SK-N-SH treated with all-trans-retinoic acid at 6 μM for 48 hours (cell line): ENCODE data around the gene ASAP2.

Source experiments
- CREB5 ChIP-seq: fragments of 250-450 bp; sonication (Bioruptor Pico); IDR thresholded peaks from 2 replicates; pipeline ENCODE4 v1.5.1; 2020; ENCODE audit warnings: low read depth, mild to moderate bottlenecking, moderate library complexity
- GLIS3 ChIP-seq: fragments of 250-450 bp; sonication (Bioruptor Pico); IDR thresholded peaks from 2 replicates; pipeline ENCODE4 v1.5.0; 2020; ENCODE audit warnings: mild to moderate bottlenecking, moderate library complexity
- OSR1 ChIP-seq: fragments of 250-450 bp; sonication (Bioruptor Pico); IDR thresholded peaks from 2 replicates; pipeline ENCODE4 v1.8.0; 2022; ENCODE audit warnings: moderate library complexity, mild to moderate bottlenecking, inconsistent platforms
- ZFP3 ChIP-seq: fragments of 250-450 bp; sonication (Bioruptor Pico); IDR thresholded peaks from 2 replicates; pipeline ENCODE4 v1.5.0; 2020; ENCODE audit warnings: mild to moderate bottlenecking, moderate library complexity
- ZNF8 ChIP-seq: fragments of 450-650 bp; formaldehyde crosslinking; IDR thresholded peaks from 2 replicates; pipeline ENCODE4 v1.5.0; 2020; ENCODE audit warnings: mild to moderate bottlenecking, moderate library complexity
- TF ChIP-seq, protein P1 (sequence below): fragments of 250-450 bp; sonication (Bioruptor Pico); IDR thresholded peaks from 2 replicates; pipeline ENCODE4 v1.8.0; 2021; ENCODE audit warnings: low read depth, mild to moderate bottlenecking, moderate library complexity, borderline replicate concordance
- TF ChIP-seq, protein P2 (sequence below): fragments of 250-450 bp; sonication (Bioruptor Pico); IDR thresholded peaks from 2 replicates; pipeline ENCODE4 v1.5.1; 2021; ENCODE audit warnings: mild to moderate bottlenecking, moderate library complexity
- TF ChIP-seq, protein P3 (sequence below): fragments of 250-450 bp; sonication (Bioruptor Pico); IDR thresholded peaks from 2 replicates; pipeline ENCODE4 v1.8.0; 2020; ENCODE audit warnings: mild to moderate bottlenecking, moderate library complexity, borderline replicate concordance

DNA sequence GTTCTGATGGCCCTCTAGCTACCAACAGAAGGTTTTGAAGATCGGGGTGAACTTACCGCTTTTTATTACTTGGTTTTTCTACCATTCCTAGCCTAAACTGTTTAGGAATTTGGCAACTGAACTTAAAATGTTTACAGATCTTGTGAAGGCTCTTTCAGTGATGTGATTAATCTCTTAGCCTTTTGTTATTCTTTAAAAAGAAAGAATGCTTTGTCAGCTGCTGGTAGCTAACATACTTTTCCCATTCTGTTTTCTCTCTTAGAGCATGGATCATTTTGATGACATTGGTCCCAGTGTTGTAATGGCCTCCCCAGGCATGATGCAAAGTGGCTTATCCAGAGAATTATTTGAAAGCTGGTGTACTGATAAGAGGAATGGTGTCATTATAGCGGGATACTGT lies 234.9 kb downstream of the ASAP2 start:
- TF ChIP-seq OSR1 (CRISPR knock-in tag) = no peak
- TF ChIP-seq GLIS3 (CRISPR knock-in tag) = no peak
- TF ChIP-seq CREB5 (CRISPR knock-in tag) = no peak
- TF ChIP-seq ZFP3 (CRISPR knock-in tag) = no peak
- TF ChIP-seq, protein P1, sequence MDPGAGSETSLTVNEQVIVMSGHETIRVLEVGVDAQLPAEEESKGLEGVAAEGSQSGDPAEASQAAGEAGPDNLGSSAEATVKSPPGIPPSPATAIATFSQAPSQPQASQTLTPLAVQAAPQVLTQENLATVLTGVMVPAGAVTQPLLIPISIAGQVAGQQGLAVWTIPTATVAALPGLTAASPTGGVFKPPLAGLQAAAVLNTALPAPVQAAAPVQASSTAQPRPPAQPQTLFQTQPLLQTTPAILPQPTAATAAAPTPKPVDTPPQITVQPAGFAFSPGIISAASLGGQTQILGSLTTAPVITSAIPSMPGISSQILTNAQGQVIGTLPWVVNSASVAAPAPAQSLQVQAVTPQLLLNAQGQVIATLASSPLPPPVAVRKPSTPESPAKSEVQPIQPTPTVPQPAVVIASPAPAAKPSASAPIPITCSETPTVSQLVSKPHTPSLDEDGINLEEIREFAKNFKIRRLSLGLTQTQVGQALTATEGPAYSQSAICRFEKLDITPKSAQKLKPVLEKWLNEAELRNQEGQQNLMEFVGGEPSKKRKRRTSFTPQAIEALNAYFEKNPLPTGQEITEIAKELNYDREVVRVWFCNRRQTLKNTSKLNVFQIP (CRISPR knock-in tag) = no peak
- TF ChIP-seq ZNF8 = no peak
- TF ChIP-seq, protein P2, sequence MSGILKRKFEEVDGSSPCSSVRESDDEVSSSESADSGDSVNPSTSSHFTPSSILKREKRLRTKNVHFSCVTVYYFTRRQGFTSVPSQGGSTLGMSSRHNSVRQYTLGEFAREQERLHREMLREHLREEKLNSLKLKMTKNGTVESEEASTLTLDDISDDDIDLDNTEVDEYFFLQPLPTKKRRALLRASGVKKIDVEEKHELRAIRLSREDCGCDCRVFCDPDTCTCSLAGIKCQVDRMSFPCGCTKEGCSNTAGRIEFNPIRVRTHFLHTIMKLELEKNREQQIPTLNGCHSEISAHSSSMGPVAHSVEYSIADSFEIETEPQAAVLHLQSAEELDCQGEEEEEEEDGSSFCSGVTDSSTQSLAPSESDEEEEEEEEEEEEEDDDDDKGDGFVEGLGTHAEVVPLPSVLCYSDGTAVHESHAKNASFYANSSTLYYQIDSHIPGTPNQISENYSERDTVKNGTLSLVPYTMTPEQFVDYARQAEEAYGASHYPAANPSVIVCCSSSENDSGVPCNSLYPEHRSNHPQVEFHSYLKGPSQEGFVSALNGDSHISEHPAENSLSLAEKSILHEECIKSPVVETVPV (CRISPR knock-in tag) = no peak
- TF ChIP-seq, protein P3, sequence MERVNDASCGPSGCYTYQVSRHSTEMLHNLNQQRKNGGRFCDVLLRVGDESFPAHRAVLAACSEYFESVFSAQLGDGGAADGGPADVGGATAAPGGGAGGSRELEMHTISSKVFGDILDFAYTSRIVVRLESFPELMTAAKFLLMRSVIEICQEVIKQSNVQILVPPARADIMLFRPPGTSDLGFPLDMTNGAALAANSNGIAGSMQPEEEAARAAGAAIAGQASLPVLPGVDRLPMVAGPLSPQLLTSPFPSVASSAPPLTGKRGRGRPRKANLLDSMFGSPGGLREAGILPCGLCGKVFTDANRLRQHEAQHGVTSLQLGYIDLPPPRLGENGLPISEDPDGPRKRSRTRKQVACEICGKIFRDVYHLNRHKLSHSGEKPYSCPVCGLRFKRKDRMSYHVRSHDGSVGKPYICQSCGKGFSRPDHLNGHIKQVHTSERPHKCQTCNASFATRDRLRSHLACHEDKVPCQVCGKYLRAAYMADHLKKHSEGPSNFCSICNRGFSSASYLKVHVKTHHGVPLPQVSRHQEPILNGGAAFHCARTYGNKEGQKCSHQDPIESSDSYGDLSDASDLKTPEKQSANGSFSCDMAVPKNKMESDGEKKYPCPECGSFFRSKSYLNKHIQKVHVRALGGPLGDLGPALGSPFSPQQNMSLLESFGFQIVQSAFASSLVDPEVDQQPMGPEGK (CRISPR knock-in tag) = no peak
